DMS53 (cell line): ENCODE measurements around the gene SHROOM2.
A peak's percentile ranks its signal among the peaks of the same experiment; 100 is the strongest.
"Not testable (repeated sequence)": the region's sequence is repeated elsewhere in the genome, so short reads cannot be mapped to it uniquely, and the experiment has no call there.

Source experiments
- DNase-seq: peaks from one replicate; lab custom pipeline; 2025; lab: John Stamatoyannopoulos, UW

SHROOM2 gene

GRCh38 chrX:9832811-9833210 is 46.6 kb downstream of the SHROOM2 start:
- DNase-seq = peak; percentile 11

- no peak for DNase-seq
Measured at GRCh38 chrX:9835585-9836210, 49.5 kb downstream of the SHROOM2 start.

DNA sequence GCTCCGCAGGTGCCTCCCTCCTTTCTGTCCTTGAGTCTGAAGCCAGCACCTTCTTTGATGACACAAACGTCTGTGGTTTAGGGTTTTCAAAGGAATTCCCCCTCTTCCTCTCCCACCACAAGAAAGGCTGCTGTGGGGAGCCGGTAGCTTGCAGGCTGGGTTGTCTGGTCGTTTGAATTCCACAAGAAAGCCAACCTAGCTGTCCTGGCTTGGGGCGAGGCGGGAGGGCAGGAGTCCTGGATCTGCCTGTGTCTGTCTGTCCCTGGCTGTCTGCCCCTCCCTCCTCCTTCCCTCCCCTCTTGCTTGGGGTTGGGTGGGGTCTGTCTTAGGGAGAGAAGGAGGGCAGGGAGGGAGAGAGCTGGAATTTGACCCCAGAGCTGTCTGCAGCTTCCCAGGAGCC is 56.3 kb downstream of the SHROOM2 start:
- DNase-seq = no peak

DNA sequence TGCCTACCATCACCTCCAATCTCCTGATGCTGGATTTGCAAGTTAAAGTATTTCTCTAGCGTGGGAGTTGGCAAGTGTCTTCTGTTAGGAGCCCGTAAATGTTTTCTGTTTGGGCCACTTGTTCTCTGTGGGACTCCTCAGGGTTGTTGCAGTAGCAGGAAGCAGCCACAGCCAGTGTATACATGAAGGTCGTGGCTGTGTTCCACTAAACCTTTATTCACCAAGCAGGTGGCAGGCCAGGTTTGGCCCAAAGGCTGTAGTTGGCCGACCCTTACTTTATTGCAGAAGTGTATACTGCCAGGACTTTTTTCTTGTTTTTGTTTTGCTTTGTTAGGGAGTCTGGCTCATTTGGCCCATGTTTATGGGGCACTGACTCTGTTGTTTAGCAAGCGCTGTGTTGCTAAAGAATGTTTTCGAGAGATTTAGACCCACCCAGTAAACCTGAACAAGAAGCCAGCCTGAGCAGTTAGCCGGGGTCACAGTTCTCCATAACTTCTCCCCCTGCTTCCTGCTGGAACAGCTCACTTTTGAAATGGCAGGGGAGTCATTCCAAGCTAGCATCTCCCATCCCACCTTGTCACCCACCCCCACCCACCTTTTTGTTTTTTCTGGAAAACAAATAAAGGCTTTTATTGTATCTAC is 58.8 kb downstream of the SHROOM2 start:
- DNase-seq = no peak

DNA sequence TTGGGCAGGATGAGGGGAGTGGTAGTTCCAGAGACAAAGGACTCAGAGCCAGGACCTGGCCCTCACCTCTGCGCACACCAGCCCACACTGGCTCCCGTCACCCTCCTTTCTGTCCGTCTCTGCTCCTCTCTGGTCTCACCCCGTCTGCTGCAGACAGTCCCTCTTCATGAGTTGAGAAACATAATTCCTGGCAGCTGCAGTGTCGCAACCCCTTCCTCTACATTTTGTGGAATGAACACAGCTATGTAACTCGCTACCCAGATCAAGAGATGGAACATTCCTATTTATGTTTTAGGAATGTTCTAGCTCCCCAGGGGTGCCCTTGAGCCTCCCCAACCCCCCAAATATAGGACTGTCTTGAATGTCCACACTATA is 59.3 kb downstream of the SHROOM2 start:
- no peak for DNase-seq

- no peak for DNase-seq
Measured at GRCh38 chrX:9846631-9847030, 60.4 kb downstream of the SHROOM2 start.

DNA sequence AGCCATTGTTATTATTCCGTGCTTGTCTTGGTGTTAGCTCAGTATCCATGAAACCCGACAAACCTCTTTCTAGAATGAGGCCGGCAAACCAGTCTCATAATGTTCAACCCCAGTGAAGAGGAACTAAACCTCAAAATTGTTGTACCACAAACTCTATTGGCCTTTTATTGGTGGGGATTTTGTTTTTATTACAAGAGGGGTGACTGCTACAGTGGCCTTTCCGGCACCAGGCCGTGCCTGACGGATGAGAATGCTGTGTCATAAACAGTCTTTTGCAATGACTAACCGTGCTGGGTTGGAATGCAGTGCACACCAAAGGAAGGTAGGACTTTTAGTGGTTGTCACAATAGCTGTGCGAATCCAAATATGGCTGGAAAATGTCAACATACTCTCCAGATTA is 60.8 kb downstream of the SHROOM2 start:
- DNase-seq = no peak

GRCh38 chrX:9848718-9849479 is 62.7 kb downstream of the SHROOM2 start:
- DNase-seq = peak; percentile 48

GRCh38 chrX:9851890-9852289 is 65.7 kb downstream of the SHROOM2 start:
- no peak for DNase-seq

DNA sequence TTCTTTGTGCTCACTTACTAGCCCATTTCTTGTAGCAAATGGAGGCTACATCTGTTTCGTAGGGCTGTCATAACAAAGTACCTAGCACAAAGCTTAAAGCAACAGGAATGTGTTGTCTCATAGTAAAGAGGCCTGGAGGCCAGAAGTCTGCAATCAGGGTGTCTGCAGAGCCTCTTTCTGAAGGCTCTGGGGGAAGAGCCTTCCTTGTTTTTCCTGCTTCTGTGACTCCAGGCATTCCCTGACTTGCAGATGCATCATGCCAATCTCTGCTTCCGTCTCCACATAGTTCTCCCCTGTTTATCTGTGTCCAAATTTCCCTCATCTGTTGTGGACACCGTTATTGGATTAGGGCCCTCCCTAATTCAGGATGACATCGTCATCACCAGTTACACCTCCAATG is 67.1 kb downstream of the SHROOM2 start:
- DNase-seq = no peak

DNA sequence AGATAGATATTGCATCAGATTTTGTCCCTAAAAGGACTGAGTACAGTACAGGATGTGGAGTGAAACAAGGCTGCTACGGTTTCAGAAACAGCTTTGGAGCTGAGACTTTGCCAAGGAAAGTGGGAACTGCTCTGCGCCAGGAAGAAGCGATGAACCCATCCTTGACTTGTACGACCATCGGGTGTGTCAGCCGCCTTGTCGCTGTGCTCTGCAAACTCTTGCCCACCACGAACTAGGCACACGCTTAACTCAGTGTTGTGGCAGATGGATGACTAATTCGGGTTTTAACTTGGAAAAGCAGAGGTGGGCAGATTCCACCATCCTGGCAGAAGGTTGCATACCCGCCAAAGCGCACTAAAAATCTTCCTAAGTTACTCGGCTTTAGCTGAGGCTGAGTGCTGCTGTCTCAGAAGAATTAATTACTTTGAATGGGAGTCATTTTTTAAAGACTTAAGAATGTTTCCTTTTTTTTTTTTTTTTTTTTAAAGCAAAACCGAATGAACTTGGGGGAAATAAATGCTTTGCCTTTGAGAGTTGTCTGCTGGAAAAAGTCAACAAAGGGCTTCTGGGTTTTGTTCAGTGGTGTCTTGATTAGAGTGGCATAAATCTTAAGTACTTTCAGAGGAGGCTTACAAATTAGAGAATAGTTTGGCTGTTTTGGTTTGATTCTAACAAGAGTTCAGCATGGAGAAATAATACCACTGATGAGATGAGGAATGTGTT is 69.5 kb downstream of the SHROOM2 start:
- DNase-seq = no peak

DNA sequence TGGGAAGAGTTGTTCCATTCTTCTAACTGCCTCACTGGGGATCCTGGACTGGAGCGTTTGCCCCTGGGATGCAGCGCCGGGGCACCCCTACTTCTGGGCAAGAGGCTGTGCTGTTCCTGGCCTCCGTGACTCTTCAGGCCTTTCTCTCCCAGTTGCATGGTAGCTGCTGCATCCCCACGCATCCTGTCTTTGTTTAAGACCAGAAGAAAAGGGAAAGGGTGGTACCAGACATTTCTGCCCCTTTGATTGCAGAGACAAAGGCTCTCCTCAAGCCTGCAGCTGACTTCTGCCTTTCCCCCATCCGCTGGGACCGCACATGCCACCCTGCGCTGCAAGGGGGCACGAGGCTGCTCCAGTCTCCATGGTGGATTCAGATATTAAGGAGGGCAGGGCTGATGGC is 70.4 kb downstream of the SHROOM2 start:
- no peak for DNase-seq

DNA sequence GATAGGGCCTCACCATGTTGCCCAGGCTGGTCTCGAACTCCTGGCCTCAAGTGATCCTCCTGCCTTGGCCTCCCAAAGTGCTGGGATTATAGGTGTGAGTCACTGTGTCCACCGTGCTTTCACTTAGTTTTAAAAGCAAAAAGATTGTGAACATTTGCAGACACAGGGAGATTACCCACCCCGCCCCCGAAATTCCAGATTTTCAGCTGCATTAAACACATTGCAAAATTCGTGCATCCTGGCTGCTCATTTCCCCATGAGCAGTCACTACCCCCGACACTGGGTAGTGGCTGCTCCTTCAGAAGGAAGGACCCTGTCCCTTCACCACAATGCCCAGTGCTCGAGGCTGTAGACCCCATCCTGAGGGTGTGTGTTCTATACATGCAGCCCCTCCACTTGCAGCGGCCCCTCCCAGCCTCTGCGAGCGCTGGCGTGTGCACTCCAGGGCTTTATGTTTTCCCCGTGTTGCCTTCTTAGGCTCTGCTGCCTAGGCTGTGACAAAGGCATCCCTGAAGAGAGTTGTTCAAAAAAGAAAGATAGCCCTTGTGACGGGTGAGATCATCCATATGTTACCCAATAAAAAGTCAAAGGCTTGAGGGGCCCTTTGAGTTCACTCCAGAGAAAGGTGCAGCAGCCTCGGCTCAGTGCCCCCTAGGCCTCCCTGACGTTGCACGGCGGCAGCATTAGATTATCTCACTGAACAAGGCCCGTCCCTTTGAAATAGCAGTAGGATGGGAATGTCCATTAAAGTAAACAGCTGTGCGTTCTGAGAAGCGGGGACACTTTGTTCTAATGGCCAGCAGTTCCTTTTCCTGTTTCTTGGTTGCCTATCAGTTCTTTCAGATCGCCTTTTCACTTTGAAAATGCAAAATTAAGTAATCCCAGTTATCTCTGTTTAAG is 71.6 kb downstream of the SHROOM2 start:
- no peak for DNase-seq

DNA sequence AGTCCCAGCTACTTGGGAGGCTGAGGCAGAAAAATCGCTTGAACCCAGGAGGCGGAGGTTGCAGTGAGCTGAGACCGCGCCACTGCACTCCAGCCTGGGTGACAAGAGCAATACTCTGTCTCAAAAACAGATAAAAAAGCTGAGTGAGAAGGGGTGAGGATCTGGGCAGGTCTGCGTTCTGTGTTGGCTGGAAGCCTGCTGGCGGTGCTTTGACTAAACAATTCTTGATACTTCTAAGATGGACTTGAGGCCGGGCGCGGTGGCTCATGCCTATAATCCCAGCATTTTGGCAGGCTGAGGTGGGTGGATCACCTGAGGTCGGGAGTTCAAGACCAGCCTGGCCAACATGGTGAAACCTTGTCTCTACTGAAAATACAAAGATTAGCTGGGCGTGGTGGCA is 72.5 kb downstream of the SHROOM2 start:
- DNase-seq = not testable (repeated sequence)

GRCh38 chrX:9859711-9860555 is 73.7 kb downstream of the SHROOM2 start:
- no peak for DNase-seq

DNA sequence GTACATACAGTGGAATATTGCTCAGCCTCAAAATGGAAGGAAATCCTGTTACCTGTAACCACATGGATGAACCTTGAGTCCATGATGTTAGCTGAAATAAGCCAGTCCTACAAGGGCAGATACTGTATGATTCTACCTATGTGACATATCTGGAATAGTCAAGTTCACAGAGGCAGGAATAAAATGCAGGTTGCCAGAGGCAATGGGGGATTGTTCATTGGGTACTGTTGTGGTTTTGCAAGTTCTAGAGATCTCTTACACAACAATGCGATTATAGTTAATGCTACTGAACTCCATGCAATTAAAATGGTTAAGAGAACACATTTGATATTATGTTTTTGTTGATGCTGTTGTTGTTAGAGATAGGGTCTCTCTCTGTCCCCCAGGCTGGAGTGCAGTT is 74.6 kb downstream of the SHROOM2 start:
- DNase-seq = no peak

DNA sequence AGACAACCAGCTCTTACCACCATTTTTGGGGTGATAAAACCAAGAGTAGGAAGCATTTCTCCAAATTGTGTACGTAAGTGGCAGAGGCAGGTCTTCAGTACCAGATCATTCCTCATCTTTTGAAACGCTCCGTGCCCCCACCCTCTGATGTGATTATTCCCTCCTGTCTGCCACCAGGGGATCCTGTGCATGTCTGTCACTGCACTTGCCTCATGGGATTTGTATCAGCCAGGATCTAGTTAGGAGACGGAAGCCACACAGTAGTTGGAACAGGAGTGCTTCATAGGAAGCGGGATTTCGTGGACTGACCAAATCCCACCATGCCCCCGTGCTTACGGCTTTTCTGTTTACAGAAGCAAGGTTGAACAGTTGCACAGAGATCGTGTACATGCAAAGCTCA is 75.5 kb downstream of the SHROOM2 start:
- no peak for DNase-seq

- DNase-seq = no peak
Measured at GRCh38 chrX:9862525-9862924, 76.3 kb downstream of the SHROOM2 start.

- no peak for DNase-seq
Measured at GRCh38 chrX:9862953-9863352, 76.7 kb downstream of the SHROOM2 start.

DNA sequence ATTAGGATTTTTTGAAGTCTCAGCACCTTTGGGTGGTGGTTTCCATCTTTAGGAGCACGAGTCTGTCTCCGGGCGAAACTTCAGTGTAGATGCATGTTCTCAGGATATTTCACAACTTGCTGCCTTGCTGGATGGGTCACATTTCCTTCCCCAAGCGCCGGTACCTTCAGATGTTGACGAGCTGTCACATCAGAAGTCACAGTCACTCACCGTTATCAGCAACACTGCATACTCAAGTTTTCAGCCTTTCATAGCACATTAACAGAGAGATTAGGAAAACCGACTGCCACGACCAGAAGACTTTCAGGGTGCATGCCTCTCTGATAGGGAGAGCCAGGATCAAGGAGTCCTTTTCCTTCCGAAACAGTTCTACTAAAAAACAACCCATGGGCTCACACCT is 77.8 kb downstream of the SHROOM2 start:
- no peak for DNase-seq
